Mesendoderm (in vitro differentiated cells): ENCODE data around the gene WDCP.
A peak's percentile ranks its signal among the peaks of the same experiment; 100 is the strongest.

Experiments used
- DNase-seq: peaks from one replicate; pipeline ENCODE4 v3.0.0; 2013
- H2AK5ac ChIP-seq: 2 replicates; pipeline ENCODE4 v1.6.1; 2013; ENCODE audit warnings: low read length, inconsistent platforms
- H2BK120ac ChIP-seq: 2 replicates; pipeline ENCODE4 v1.6.1; 2013; ENCODE audit warnings: low read depth, mild to moderate bottlenecking, low read length, moderate library complexity, mixed read lengths
- H2BK15ac ChIP-seq: replicated peaks from 2 replicates; pipeline ENCODE4 v1.6.1; 2013; ENCODE audit warnings: low read depth, mild to moderate bottlenecking, moderate library complexity
- H2BK5ac ChIP-seq: 2 replicates; pipeline ENCODE4 v1.6.1; 2013; ENCODE audit warnings: low read length, inconsistent platforms
- H3K18ac ChIP-seq: 2 replicates; pipeline ENCODE4 v1.6.1; 2013; ENCODE audit warnings: mild to moderate bottlenecking, low read length, mixed read lengths
- H3K23ac ChIP-seq: one replicate; pipeline ENCODE4 v1.6.1; 2013; ENCODE audit warnings: low read length
- H3K27ac ChIP-seq: 2 replicates; pipeline ENCODE4 v1.5.1; 2013; ENCODE audit warnings: low read depth, mild to moderate bottlenecking, inconsistent platforms, low read length, moderate library complexity
- H3K27me3 ChIP-seq: 2 replicates; pipeline ENCODE4 v1.6.1; 2013; ENCODE audit warnings: low read length, control low read depth, mild to moderate bottlenecking, inconsistent platforms; ENCODE audit not compliant: insufficient read depth, poor library complexity
- H3K36me3 ChIP-seq: 2 replicates; pipeline ENCODE4 v1.6.1; 2013; ENCODE audit warnings: low read length, inconsistent platforms; ENCODE audit not compliant: control insufficient read depth, insufficient read depth
- H3K4ac ChIP-seq: one replicate; pipeline ENCODE4 v1.6.1; 2013; ENCODE audit warnings: low read depth, mild to moderate bottlenecking, low read length, moderate library complexity
- H3K4me1 ChIP-seq: 2 replicates; pipeline ENCODE4 v1.6.1; 2013; ENCODE audit warnings: low read depth, low read length, inconsistent platforms; ENCODE audit not compliant: control insufficient read depth
- H3K4me2 ChIP-seq: 2 replicates; pipeline ENCODE4 v1.6.1; 2013; ENCODE audit warnings: low read length
- H3K4me3 ChIP-seq: 2 replicates; pipeline ENCODE4 v1.5.1; 2013; ENCODE audit warnings: mild to moderate bottlenecking, low read length
- H3K56ac ChIP-seq: one replicate; pipeline ENCODE4 v1.6.1; 2013; ENCODE audit warnings: low read length
- H3K79me1 ChIP-seq: 2 replicates; pipeline ENCODE4 v1.6.1; 2013; ENCODE audit warnings: low read length, inconsistent platforms
- H3K79me2 ChIP-seq: 2 replicates; pipeline ENCODE4 v1.6.1; 2013; ENCODE audit warnings: mild to moderate bottlenecking, low read length; ENCODE audit not compliant: control insufficient read depth, insufficient read depth
- H3K9ac ChIP-seq: 2 replicates; pipeline ENCODE4 v1.6.1; 2013; ENCODE audit warnings: low read length, inconsistent platforms
- H4K5ac ChIP-seq: one replicate; pipeline ENCODE4 v1.6.1; 2013; ENCODE audit warnings: low read length
- H4K8ac ChIP-seq: one replicate; pipeline ENCODE4 v1.6.1; 2013; ENCODE audit warnings: low read depth, mild to moderate bottlenecking, control low read depth, low read length, moderate library complexity
- WGBS: extraction: QIAGEN DNeasy Blood & Tissue Kit; methylation state at CpG from one replicate; pipeline ENCODE4 v1.1.7; 2013; ENCODE audit warnings: low lambda C conversion rate, missing lambda C conversion rate; ENCODE audit not compliant: insufficient coverage; ENCODE audit errors: extremely low coverage; 5-methylcytosine and 5-hydroxymethylcytosine counted together

Gene WDCP

DNA sequence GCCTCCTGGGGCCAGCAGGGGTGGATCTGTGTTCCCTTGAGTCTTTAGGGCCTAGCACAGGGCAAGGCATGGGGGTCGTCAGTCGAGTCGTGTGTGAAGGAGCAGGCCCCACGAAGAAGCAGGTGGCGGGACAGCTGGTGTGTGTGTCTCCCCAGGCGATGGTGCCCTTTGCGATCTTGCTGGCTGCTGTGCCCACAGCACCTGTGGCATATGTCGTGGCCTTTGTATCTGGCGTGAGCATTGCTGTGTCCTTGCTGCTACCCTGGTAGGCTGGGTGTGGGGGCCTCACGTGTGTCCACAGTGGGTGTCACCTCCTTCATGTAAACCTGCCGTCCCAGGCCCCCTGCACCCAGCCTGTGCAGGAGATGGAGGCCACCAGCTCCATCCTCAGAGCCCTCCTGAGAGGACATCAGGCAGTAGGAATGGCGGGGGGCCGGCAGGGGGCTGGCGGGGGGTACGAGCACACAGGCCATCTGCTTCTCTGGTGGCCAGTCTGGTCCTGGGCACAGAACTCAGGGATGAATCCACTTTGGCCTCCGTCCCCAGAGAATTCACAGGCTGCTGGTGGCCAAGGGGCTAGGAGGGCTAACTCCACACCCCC is 24.1 kb downstream of the WDCP start:
- Histone ChIP-seq H3K27ac (no peak overlapping the region), H2BK5ac (no peak overlapping the region), H4K5ac (no peak overlapping the region), H2BK120ac (no peak overlapping the region), H3K79me1 (no peaks in the 10 kb centered on the region), H3K23ac (no peak overlapping the region), H3K4ac (no peak overlapping the region), H4K8ac (no peak overlapping the region), H3K27me3 (no peaks in the 10 kb centered on the region), H3K18ac (no peak overlapping the region), H3K4me2 (no peak overlapping the region), H3K79me2 (no peaks in the 10 kb centered on the region), H3K4me3 (no peak overlapping the region), H3K9ac (no peak overlapping the region), H3K36me3 (no peaks in the 10 kb centered on the region), H2AK5ac (no peak overlapping the region), H3K4me1 (no peaks in the 10 kb centered on the region), H2BK15ac (no peak overlapping the region), H3K56ac (no peak overlapping the region)
- no CpG with 5 or more reads among the region's 16 CpGs for WGBS
- DNase-seq = no peak

DNA sequence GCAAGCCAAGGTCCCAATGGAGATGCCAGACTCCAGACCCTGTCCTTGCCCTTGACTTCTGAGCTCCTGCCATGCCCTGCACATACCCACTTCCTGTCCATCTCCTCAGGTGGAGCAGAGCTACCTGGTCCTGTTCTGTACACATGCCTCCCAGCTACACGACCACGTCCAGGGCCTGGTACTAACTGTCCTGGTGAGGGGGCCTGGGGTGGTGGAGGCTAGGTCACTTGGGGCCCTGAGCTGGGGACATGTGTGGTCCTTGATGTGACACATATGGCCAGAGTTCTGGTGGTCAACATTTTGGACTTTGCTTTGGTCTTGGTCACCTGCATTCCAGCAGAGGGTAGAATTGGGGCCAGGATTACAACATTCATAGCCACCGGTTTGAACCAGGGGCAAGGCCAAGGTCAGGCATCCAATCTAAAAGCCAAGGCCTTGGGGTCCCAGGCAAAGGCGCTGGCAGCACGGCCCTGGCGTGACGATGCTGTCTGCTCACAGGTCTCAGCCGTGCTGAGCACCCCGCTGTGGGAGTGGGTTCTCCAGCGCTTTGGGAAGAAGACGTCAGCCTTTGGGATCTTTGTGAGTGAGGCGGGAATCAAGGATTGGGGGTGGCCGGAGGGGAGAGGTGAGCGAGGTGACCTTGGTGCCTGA is 24.7 kb downstream of the WDCP start:
- Histone ChIP-seq H3K56ac (no peak overlapping the region), H3K79me1 (no peaks in the 10 kb centered on the region), H2BK120ac (no peak overlapping the region), H3K79me2 (no peaks in the 10 kb centered on the region), H3K27me3 (no peaks in the 10 kb centered on the region), H4K5ac (no peak overlapping the region), H3K18ac (no peak overlapping the region), H3K27ac (no peak overlapping the region), H3K4me3 (no peak overlapping the region), H2BK15ac (no peak overlapping the region), H3K23ac (no peak overlapping the region), H2BK5ac (no peak overlapping the region), H3K4ac (no peak overlapping the region), H2AK5ac (no peak overlapping the region), H3K4me2 (no peak overlapping the region), H3K9ac (no peak overlapping the region), H4K8ac (no peak overlapping the region), H3K4me1 (no peaks in the 10 kb centered on the region), H3K36me3 (no peaks in the 10 kb centered on the region)
- no CpG with 5 or more reads among the region's 14 CpGs for WGBS
- DNase-seq = no peak

DNA sequence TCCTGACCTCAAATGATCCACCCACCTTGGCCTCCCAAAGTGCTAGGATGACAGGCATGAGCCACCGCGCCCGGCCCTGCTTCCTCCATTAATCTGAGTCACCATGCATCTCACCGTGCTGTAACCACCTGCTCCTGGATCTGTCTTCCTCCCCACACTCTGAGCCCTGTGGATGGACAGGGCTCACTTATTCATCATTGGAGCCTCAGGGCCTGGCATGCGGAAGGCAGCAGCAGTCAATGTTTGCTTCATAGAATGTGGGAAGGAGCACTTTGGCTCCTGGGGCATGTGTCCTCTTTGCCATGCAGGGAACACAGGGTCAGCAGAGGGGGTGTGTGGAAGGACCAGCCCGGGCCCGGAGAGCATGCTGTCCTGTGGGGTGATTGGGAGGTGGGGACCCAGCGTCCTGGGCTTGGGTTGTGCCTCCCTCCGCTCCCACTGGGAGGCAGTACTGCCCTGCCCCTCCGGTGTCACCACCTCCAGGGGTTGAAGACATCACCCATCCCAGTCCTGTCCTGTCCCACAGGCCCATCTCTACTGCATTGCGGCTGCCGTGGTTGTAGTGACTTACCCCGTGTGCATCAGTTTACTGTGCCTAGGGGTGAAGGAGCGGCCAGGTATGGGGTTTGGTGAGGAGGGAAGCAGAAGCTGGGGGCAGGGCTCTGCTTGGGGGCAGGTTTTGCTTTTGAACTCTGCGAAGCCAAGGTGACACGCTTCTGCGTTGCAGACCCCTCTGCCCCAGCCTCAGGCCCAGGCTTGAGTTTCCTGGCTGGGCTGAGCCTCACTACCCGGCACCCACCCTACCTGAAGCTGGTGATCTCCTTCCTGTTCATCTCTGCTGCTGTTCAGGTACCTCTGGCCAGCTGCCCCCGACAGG is 25.8 kb downstream of the WDCP start:
- H3K79me1 ChIP-seq = no peaks in the 10 kb centered on the region
- no peaks in the 10 kb centered on the region for H3K4me1 ChIP-seq
- no peak overlapping the region for H2BK5ac ChIP-seq
- no peak overlapping the region for H3K4ac ChIP-seq
- no peak overlapping the region for H2AK5ac ChIP-seq
- WGBS = no CpG with 5 or more reads among the region's 19 CpGs
- no peak overlapping the region for H3K56ac ChIP-seq
- DNase-seq = peak; percentile 68
- no peak overlapping the region for H4K5ac ChIP-seq
- H2BK15ac ChIP-seq = no peak overlapping the region
- no peak overlapping the region for H3K27ac ChIP-seq
- H3K36me3 ChIP-seq = no peaks in the 10 kb centered on the region
- no peak overlapping the region for H3K4me2 ChIP-seq
- no peak overlapping the region for H3K23ac ChIP-seq
- no peaks in the 10 kb centered on the region for H3K27me3 ChIP-seq
- no peak overlapping the region for H4K8ac ChIP-seq
- H3K18ac ChIP-seq = no peak overlapping the region
- no peak overlapping the region for H2BK120ac ChIP-seq
- no peak overlapping the region for H3K4me3 ChIP-seq
- H3K9ac ChIP-seq = no peak overlapping the region
- H3K79me2 ChIP-seq = no peaks in the 10 kb centered on the region

- Histone ChIP-seq H2BK5ac (no peak overlapping the region), H3K27ac (no peak overlapping the region), H3K23ac (no peak overlapping the region), H3K4ac (no peak overlapping the region), H3K4me2 (no peak overlapping the region), H3K79me1 (no peaks in the 10 kb centered on the region), H4K5ac (no peak overlapping the region), H3K79me2 (no peaks in the 10 kb centered on the region), H3K4me3 (no peak overlapping the region), H2BK120ac (no peak overlapping the region), H4K8ac (no peak overlapping the region), H3K27me3 (no peaks in the 10 kb centered on the region), H3K56ac (no peak overlapping the region), H3K9ac (no peak overlapping the region), H3K4me1 (no peaks in the 10 kb centered on the region), H2AK5ac (no peak overlapping the region), H2BK15ac (no peak overlapping the region), H3K36me3 (no peaks in the 10 kb centered on the region), H3K18ac (no peak overlapping the region)
- WGBS = no CpG with 5 or more reads among the region's 4 CpGs
- DNase-seq = no peak
Observed at GRCh38 chr2:24020244-24020643, 26.9 kb downstream of the WDCP start.

GRCh38 chr2:24019729-24020128 is 27.5 kb downstream of the WDCP start:
- Histone ChIP-seq H4K8ac (no peak overlapping the region), H2BK120ac (no peak overlapping the region), H3K56ac (no peak overlapping the region), H3K18ac (no peak overlapping the region), H3K79me2 (no peaks in the 10 kb centered on the region), H3K4me2 (no peak overlapping the region), H3K9ac (no peak overlapping the region), H2AK5ac (no peak overlapping the region), H3K36me3 (no peaks in the 10 kb centered on the region), H3K23ac (no peak overlapping the region), H2BK15ac (no peak overlapping the region), H2BK5ac (no peak overlapping the region), H3K27me3 (no peaks in the 10 kb centered on the region), H3K27ac (no peak overlapping the region), H3K4me1 (no peaks in the 10 kb centered on the region), H4K5ac (no peak overlapping the region), H3K4ac (no peak overlapping the region), H3K79me1 (no peaks in the 10 kb centered on the region), H3K4me3 (no peak overlapping the region)
- no CpG with 5 or more reads among the region's 5 CpGs for WGBS
- no peak for DNase-seq
